K562 (cell line): Measurements from ENCODE around the gene SAFB. TPM values are rescaled to one million over a fixed set of nuclear protein-coding genes. Genes with fewer than 3 reads are reported as not detected.

ENCODE experiments used
- ATAC-seq: fragments of 200-7000 bp; cut with Tn5 transposase; 3 replicates; pipeline ENCODE4 v1.9.1; 2020; ENCODE audit warnings: moderate library complexity
- BruUV-seq: library from RNA; stranded (reverse); fragments of 400-500 nt; replicated peaks from 2 replicates; lab custom pipeline; 2021; lab: Mats Ljungman, UMichigan
- CTCF ChIA-PET: fragments of 300-600 bp; formaldehyde crosslinking; extraction: SDS; loops from one replicate; lab custom pipeline; 2021; ENCODE audit warnings: low intra/inter-chr PET ratio; lab: Yijun Ruan, JAX
- POLR2A ChIA-PET: fragments of 300-600, 350-650 bp; sonication (Branson Sonifier 250); formaldehyde crosslinking; extraction: SDS; loops from one replicate; lab custom pipeline; 2021; ENCODE audit warnings: antibody characterized with exemption, inconsistent platforms; lab: Yijun Ruan, JAX
- DNase-seq, 4 experiments: peaks; one replicate each; pipeline versions ENCODE4 v3.0.0 to v3.0.0-alpha.2; 2011 to 2018; ENCODE audit warnings: low spot score in 3 of 4, mixed read lengths in 3 of 4; ENCODE audit errors: extremely low read depth in 1 of 4
- FAIRE-seq: peaks from 2 replicates; lab custom pipeline; 2011; peaks lifted over from hg19 to GRCh38; lab: Jason Lieb, UNC
- H2AFZ ChIP-seq: 2 replicates; pipeline ENCODE4 v1.6.0; 2011; ENCODE audit warnings: low read depth, low read length, control low read depth, inconsistent platforms
- H3K27ac ChIP-seq: fragments of 200-600 bp; 3 replicates; pipeline ENCODE4 v1.8.0; 2011; ENCODE audit warnings: low read depth, mild to moderate bottlenecking, control low read depth, inconsistent platforms, low read length, moderate library complexity, mixed read lengths; ENCODE audit errors: extremely low read depth
- H3K27me3 ChIP-seq, 2 experiments: fragments of 300-600 bp in 1 of 2; 2 replicates in 1 of 2; 3 replicates in 1 of 2; pipeline versions ENCODE4 v1.6.0 to v1.8.0; 2011; ENCODE audit warnings: inconsistent platforms in 2 of 2, low read length in 2 of 2, mild to moderate bottlenecking in 1 of 2, mixed read lengths in 1 of 2, moderate library complexity in 1 of 2; ENCODE audit not compliant: control insufficient read depth in 2 of 2, insufficient read depth in 2 of 2
- H3K36me3 ChIP-seq: fragments of 300-600 bp; 3 replicates; pipeline ENCODE4 v1.8.0; 2011; ENCODE audit warnings: mild to moderate bottlenecking, low read length, inconsistent platforms; ENCODE audit not compliant: control insufficient read depth, insufficient read depth
- H3K4me1 ChIP-seq, 2 experiments: fragments of 200-600 bp in 1 of 2; replicated peaks in 1 of 2; 2 replicates in 1 of 2; 3 replicates in 1 of 2; pipeline versions ENCODE4 v1.5.1 to v1.8.0; 2011; ENCODE audit warnings: inconsistent platforms in 2 of 2, low read length in 2 of 2, mild to moderate bottlenecking in 1 of 2, mixed read lengths in 1 of 2, moderate library complexity in 1 of 2; ENCODE audit not compliant: control insufficient read depth in 2 of 2, insufficient read depth in 2 of 2
- H3K4me2 ChIP-seq: 2 replicates; pipeline ENCODE4 v1.6.1; 2011; ENCODE audit warnings: low read length, control low read depth, inconsistent platforms, mixed read lengths; ENCODE audit not compliant: insufficient read depth
- H3K4me3 ChIP-seq: fragments of 200-600 bp; sonication (generic), shearing (Covaris generic); 2 replicates; pipeline ENCODE4 v1.5.1; 2016; ENCODE audit warnings: control low read depth, inconsistent platforms
- H3K79me2 ChIP-seq: fragments of 200-600 bp; 3 replicates; pipeline ENCODE4 v1.8.0; 2011; ENCODE audit warnings: low read length, inconsistent platforms; ENCODE audit not compliant: control insufficient read depth, insufficient read depth
- H3K9ac ChIP-seq, 2 experiments: 2 replicates each; pipeline versions ENCODE4 v1.6.0 to v1.6.1; 2011; ENCODE audit warnings: low read depth in 2 of 2, low read length in 2 of 2, control low read depth in 1 of 2, inconsistent platforms in 1 of 2, mild to moderate bottlenecking in 1 of 2, mixed read lengths in 1 of 2; ENCODE audit not compliant: insufficient read depth in 1 of 2
- H3K9me1 ChIP-seq: one replicate; pipeline ENCODE4 v1.6.0; 2011; ENCODE audit warnings: inconsistent platforms, mild to moderate bottlenecking, low read length, moderate library complexity; ENCODE audit not compliant: control insufficient read depth, insufficient read depth
- H3K9me3 ChIP-seq: replicated peaks from 2 replicates; pipeline ENCODE4 v1.5.1; 2011; ENCODE audit warnings: low read depth, low read length, inconsistent platforms; ENCODE audit not compliant: control insufficient read depth, insufficient read depth
- H4K20me1 ChIP-seq: replicated peaks from 2 replicates; pipeline ENCODE4 v1.6.1; 2011; ENCODE audit warnings: low read length, inconsistent platforms, mixed read lengths; ENCODE audit not compliant: control insufficient read depth, insufficient read depth
- HNRNPLL ChIP-seq: fragments of 200-400 bp; formaldehyde crosslinking; IDR thresholded peaks from 2 replicates; pipeline ENCODE4 v1.6.1; 2017; ENCODE audit warnings: low read length, low read depth, mild to moderate bottlenecking; ENCODE audit not compliant: poor library complexity, severe bottlenecking
- KAT2B ChIP-seq: IDR thresholded peaks from one replicate; pipeline ENCODE4 v1.6.1; 2012; ENCODE audit warnings: low read depth, mild to moderate bottlenecking, control low read depth, inconsistent platforms, low read length, moderate library complexity
- PCBP1 ChIP-seq: fragments of 200-400 bp; formaldehyde crosslinking; IDR thresholded peaks from 2 replicates; pipeline ENCODE4 v1.6.1; 2018; ENCODE audit warnings: mild to moderate bottlenecking, low read depth, low read length; ENCODE audit not compliant: poor library complexity, severe bottlenecking
- POLR2G ChIP-seq: fragments of 200-400 bp; formaldehyde crosslinking; IDR thresholded peaks from 2 replicates; pipeline ENCODE4 v1.6.1; 2017; ENCODE audit warnings: low read depth, mild to moderate bottlenecking, antibody characterized with exemption, low read length, moderate library complexity
- RBM14 ChIP-seq: fragments of 200-400 bp; formaldehyde crosslinking; IDR thresholded peaks from 2 replicates; pipeline ENCODE4 v1.6.1; 2018; ENCODE audit warnings: low read depth, mild to moderate bottlenecking, low read length, moderate library complexity, borderline replicate concordance; ENCODE audit not compliant: insufficient read depth
- SNRNP70 ChIP-seq: fragments of 200-400 bp; formaldehyde crosslinking; optimal IDR thresholded peaks from 2 replicates; pipeline ENCODE3; 2017; ENCODE audit warnings: low read depth, low read length
- SREBF2 ChIP-seq: sonication (generic); formaldehyde crosslinking; IDR thresholded peaks from 2 replicates; pipeline ENCODE4 v1.4.0; 2020; ENCODE audit warnings: mild to moderate bottlenecking, missing genetic modification reagents
- TSHZ1 ChIP-seq: fragments of 250-450 bp; sonication (Bioruptor Pico); IDR thresholded peaks from 2 replicates; pipeline ENCODE4 v1.4.0; 2020; ENCODE audit warnings: mild to moderate bottlenecking, moderate library complexity
- XRCC4 ChIP-seq: IDR thresholded peaks from one replicate; pipeline ENCODE4 v1.6.1; 2011; ENCODE audit not compliant: insufficient read depth, insufficient read length; ENCODE audit errors: extremely low read depth
- XRCC5 ChIP-seq: fragments of 200-400 bp; formaldehyde crosslinking; IDR thresholded peaks from 2 replicates; pipeline ENCODE4 v1.6.1; 2017; ENCODE audit warnings: low read depth, mild to moderate bottlenecking, low read length
- ZNF134 ChIP-seq: fragments of 250-450 bp; sonication (Bioruptor Pico); conservative IDR thresholded peaks from 2 replicates; pipeline ENCODE4 v1.4.0; 2020
- ZNF324 ChIP-seq: fragments of 250-450 bp; sonication (Bioruptor Pico); IDR thresholded peaks from 2 replicates; pipeline ENCODE4 v1.4.0; 2020; ENCODE audit warnings: mild to moderate bottlenecking
- WGBS: fragments of 100-300 bp; shearing (Covaris generic); methylation state at CpG from one replicate; pipeline ENCODE4 v1.1.6; 2016; ENCODE audit warnings: low coverage, mixed read lengths; ENCODE audit not compliant: insufficient coverage; ENCODE audit errors: missing lambda C conversion rate; 5-methylcytosine and 5-hydroxymethylcytosine counted together
- in situ Hi-C: fragments of 300-500 bp; cut with MboI; formaldehyde crosslinking; loops from 4 replicates; pipeline ENCODE4 v1.15.0; 2018; ENCODE audit warnings: inconsistent platforms, mixed read lengths
- intact Hi-C: fragments of 100-400 bp; cut with micrococcal nuclease; formaldehyde crosslinking; loops from 2 replicates; pipeline ENCODE4 v1.14.2; 2022
- polyA plus RNA-seq, 8 experiments: library from polyadenylated mRNA; depleted of rRNA in 4 of 8; stranded (reverse) in 5 of 8; unstranded in 3 of 8; fragments of >200 nt; fragmentation: Nextera tagmentation in 2 of 8; fragmentation: Illumina TruSeq in 1 of 8; extraction: Ambion mirVana in 2 of 8; extraction: Trizol in 1 of 8; gene quantifications; 2 replicates each; pipeline versions ENCODE4 v1.2.1 to v1.2.3, GENCODE V29; 2011 to 2014; ENCODE audit warnings: inconsistent platforms in 1 of 8, missing spikeins in 1 of 8
- total RNA-seq, 7 experiments: library from RNA; depleted of rRNA in 6 of 7; stranded (reverse); fragments of >200 nt in 6 of 7; fragmentation: Illumina TruSeq in 2 of 7; extraction: Trizol in 2 of 7; gene quantifications; 2 replicates each; pipeline versions ENCODE4 v1.2.1 to v1.2.3, GENCODE V29; 2011 to 2021; ENCODE audit warnings: low replicate concordance in 1 of 7
- TF ChIP-seq, protein P1 (sequence below), 3 experiments: fragments of 200-800 bp in 1 of 3; sonication (Bioruptor generic) in 1 of 3; sonication (generic) in 1 of 3; formaldehyde crosslinking in 1 of 3; IDR thresholded peaks; 2 replicates each; pipeline versions ENCODE4 v1.6.1 to v1.8.0; 2016 to 2022; ENCODE audit warnings: mild to moderate bottlenecking in 2 of 3, missing compliant biosample characterization in 2 of 3, missing genetic modification characterization in 2 of 3, missing genetic modification reagents in 1 of 3
- TF ChIP-seq, protein P2 (sequence below): sonication (generic); formaldehyde crosslinking; IDR thresholded peaks from 2 replicates; pipeline ENCODE4 v1.8.0; 2022; ENCODE audit warnings: missing genetic modification reagents, mild to moderate bottlenecking, moderate library complexity, borderline replicate concordance

The SAFB gene
- total and polyA plus RNA-seq, 9 of the 15 experiments (the other 6 are each of a cell fraction or from before 2014, with no cell fraction given): 1.1 to 151 (median 83.1) TPM

GRCh38 chr19:5693195-5694166, 70.6 kb downstream of the SAFB start:
- H4K20me1 ChIP-seq: peaks cover 57% of the 10 kb centered on the region
- peak overlapping the region in 1 of 2 experiments; percentile 98; a peak in 2 of 4 replicates for H3K9ac ChIP-seq
- no peak for DNase-seq
- no peaks in the 10 kb centered on the region for H3K9me3 ChIP-seq
- H3K4me1 ChIP-seq: peaks cover 14 to 77% of the 10 kb centered on the region in 2 experiments
- H2AFZ ChIP-seq: no peak overlapping the region
- CTCF ChIA-PET: no interaction called here
- in situ Hi-C loops: no loop called here
- ATAC-seq: no peak
- H3K27me3 ChIP-seq: no peaks in the 10 kb centered on the region
- BruUV-seq: TSS peak; percentile 26
- H3K27ac ChIP-seq: peak overlapping the region; percentile 96; the same call in 2 of the 3 replicates
- intact Hi-C loops: no loop called here
- H3K9me1 ChIP-seq: peaks cover 17% of the 10 kb centered on the region
- peak overlapping the region; percentile 100; the same call in 1 of the 2 replicates for H3K4me3 ChIP-seq
- FAIRE-seq: no peak
- peaks cover 70% of the 10 kb centered on the region for H3K79me2 ChIP-seq
- POLR2A ChIA-PET: interaction anchor here (0.6 to 2.4 kb wide), 10 partner anchors 13 to 98 kb away, joined by 3 to 9 read pairs (median 4); partner anchors contain the start of genes CATSPERD, DUS3L and LONP1
- 82% methylated on average over 33 of the region's 39 CpGs for WGBS
- H3K4me2 ChIP-seq: peak overlapping the region; percentile 93
- H3K36me3 ChIP-seq: peaks cover 81% of the 10 kb centered on the region
- TF ChIP-seq KAT2B (no peak), XRCC5 (0 out of 2 replicates have a peak, but pooled peaks have one; percentile 53), ZNF324 (CRISPR knock-in tag) (0 out of 2 replicates have a peak, but pooled peaks have one; percentile 10), XRCC4 (no peak), POLR2G (peak; percentile 87), TSHZ1 (CRISPR knock-in tag) (no peak), HNRNPLL (no peak), SNRNP70 (peak; percentile 39), RBM14 (no peak), PCBP1 (peak; percentile 51), SREBF2 (CRISPR knock-in tag) (no peak), ZNF134 (CRISPR knock-in tag) (no peak)
- TF ChIP-seq, protein P1, sequence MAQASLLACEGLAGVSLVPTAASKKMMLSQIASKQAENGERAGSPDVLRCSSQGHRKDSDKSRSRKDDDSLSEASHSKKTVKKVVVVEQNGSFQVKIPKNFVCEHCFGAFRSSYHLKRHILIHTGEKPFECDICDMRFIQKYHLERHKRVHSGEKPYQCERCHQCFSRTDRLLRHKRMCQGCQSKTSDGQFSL (CRISPR knock-in tag; IDR thresholded peaks at IDR 0.05): no peak
- TF ChIP-seq, protein P1 (tag; IDR thresholded peaks at IDR 0.05): no peak
- TF ChIP-seq, protein P2, sequence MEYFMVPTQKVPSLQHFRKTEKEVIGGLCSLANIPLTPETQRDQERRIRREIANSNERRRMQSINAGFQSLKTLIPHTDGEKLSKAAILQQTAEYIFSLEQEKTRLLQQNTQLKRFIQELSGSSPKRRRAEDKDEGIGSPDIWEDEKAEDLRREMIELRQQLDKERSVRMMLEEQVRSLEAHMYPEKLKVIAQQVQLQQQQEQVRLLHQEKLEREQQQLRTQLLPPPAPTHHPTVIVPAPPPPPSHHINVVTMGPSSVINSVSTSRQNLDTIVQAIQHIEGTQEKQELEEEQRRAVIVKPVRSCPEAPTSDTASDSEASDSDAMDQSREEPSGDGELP (CRISPR knock-in tag): peak; percentile 21; the same call in 1 of the 2 replicates
